Fibroblast of mammary gland (primary cell): ENCODE results near the gene ATP2B3.

Experiments
- DNase-seq: peaks from one replicate; pipeline ENCODE4 v3.0.0-alpha.2; 2010; ENCODE audit warnings: low read depth
- H3K4me3 ChIP-seq: 2 replicates; pipeline ENCODE4 v1.5.1; 2011; ENCODE audit warnings: low read depth, mild to moderate bottlenecking, low read length, moderate library complexity; ENCODE audit not compliant: control insufficient read depth
- TF ChIP-seq, protein P1 (sequence below): conservative IDR thresholded peaks from 2 replicates; pipeline ENCODE4 v1.5.1; 2011; ENCODE audit warnings: low read depth, low read length, inconsistent platforms; ENCODE audit not compliant: control insufficient read depth, insufficient read depth

ATP2B3 gene

DNA sequence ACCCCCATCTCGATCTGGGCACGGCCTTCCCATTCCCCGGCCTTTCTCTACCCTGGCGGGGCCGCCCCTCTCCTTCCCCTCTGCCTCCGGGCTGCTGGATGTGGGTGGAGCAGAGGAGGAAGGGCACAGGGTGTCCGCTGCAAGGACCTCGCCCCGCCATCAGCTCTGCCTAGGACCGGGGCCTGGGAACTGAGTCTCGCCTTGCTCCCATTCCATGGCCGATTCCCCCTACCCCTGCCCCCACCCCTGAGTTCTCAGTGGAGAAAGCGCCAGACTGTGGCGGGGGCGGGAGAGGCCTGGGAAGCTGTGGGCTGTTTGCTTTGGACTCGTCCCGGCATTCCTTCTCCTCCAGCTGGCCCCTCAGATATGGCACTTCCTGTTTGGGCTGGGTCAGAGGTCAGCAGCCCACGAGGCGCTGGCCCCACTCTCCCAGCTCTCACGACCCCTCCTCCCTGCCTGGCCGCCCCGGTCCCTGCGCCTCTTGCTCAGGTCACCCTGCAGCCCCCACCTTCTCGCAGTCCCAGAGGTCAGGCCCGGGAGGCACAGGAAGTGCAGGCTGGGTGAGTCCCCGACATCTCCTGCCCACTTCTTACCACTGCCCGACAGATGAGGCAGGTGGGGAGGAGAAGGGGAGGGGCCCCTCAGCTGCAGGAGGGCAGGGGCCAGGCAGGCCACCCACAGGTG is 29.1 kb upstream of the ATP2B3 start:
- H3K4me3 ChIP-seq: no peak overlapping the region
- TF ChIP-seq, protein P1, sequence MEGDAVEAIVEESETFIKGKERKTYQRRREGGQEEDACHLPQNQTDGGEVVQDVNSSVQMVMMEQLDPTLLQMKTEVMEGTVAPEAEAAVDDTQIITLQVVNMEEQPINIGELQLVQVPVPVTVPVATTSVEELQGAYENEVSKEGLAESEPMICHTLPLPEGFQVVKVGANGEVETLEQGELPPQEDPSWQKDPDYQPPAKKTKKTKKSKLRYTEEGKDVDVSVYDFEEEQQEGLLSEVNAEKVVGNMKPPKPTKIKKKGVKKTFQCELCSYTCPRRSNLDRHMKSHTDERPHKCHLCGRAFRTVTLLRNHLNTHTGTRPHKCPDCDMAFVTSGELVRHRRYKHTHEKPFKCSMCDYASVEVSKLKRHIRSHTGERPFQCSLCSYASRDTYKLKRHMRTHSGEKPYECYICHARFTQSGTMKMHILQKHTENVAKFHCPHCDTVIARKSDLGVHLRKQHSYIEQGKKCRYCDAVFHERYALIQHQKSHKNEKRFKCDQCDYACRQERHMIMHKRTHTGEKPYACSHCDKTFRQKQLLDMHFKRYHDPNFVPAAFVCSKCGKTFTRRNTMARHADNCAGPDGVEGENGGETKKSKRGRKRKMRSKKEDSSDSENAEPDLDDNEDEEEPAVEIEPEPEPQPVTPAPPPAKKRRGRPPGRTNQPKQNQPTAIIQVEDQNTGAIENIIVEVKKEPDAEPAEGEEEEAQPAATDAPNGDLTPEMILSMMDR: no peak
- DNase-seq: no peak

DNA sequence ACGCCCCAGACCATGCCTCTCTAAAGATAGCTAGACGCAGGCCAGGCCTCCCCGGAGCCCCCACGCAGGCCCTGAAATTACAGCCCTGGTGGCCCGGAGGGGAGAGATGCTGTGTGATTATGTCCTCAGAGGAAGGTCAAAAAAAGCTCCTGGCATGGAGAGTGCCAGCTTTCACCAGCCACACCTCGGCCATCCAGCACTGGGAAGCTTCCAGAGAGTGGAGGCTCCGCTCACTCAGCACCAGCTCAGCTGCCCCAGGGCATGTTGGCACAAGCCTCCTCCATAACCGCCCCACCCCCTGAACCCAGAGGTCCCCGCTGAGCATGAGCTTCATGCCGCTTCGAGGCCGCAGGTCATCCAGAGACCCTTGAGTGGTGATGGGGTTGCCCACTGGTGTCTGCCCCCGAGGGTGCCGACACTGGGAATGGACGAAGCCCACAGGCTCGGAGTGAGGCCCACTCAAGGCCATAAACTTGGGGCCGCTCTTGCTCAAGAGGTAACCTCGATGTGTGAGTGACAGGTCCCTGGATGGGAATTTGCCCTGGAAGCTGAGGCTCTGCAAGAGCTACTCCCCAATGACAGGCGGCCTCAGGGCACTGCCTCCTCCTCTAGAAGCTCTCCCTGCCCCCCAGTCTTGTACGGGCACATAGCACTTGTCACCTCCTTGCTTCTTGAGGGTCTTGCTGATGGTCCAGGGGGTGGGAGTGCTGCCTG is 27.1 kb upstream of the ATP2B3 start:
- TF ChIP-seq, protein P1: no peak
- H3K4me3 ChIP-seq: no peak overlapping the region
- no peak for DNase-seq

DNA sequence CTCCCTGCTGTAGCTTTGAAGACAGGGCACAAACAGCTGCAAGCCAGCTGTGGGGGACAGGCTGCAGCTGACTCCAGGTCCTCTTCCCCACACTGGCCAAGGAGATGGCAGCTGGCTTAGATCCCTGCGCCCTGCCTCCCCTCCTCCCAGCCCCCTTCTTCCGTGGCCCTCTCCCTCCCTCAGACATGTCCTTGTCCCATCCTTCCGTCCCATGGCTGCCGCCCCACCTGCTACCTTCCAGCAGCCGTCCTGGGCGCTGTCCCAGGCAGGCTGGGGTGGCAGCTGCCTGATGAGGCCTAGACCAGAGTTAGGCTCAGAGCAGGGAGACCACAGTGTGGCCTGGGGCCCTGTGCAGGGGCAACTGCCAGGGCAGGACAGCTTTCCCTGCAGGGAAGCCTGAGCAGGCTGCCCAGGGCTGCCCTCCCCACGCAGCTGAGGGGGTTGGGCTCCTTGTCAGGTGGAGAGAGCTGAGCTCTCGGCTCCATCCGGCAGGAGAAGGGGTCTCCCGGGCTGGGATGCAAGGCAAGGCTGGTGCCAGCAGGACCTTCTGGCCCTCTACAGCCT is 26.0 kb upstream of the ATP2B3 start:
- DNase-seq: no peak
- TF ChIP-seq, protein P1: no peak
- no peak overlapping the region for H3K4me3 ChIP-seq

DNA sequence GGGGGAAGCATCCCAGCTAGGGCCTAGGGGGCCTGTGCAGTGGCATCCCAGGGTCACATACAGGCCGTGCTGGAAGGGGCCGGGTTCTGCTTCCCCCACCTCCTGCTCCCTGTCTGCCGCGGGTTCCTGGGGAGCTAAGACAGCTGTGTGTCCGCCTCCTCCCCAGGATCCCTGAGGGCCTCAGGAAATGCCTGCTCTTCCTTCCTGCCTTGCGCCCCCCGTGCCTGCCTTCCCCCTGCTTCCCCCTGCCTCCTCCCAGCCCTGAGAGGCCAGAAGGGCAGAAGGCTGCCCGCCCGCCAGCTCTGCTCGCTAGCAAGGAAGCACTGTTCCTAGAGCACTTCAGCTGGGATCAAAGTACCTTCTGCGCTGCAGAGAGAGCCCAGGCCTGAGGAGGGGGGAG is 25.5 kb upstream of the ATP2B3 start:
- TF ChIP-seq, protein P1: no peak
- no peak for DNase-seq
- H3K4me3 ChIP-seq: no peak overlapping the region

DNA sequence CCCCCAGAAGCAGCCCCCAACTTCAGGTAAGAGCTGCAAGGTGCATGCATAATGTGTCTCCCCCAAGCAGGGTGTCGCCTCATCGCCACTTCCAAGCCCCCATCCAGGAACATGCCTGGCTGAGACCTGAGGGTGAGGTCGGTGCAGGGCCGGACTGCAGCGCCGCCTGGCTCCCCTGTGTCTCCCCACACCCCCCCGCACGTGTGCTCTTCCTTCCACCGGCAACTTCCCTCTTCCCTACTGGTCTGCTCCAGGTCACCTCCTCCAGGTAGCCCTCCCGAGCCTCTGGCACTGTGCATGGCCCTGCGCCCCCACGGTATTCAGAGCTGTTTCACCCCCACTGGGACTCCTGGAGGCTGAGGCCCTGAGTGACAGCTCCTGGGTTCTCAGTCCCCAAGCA is 24.9 kb upstream of the ATP2B3 start:
- DNase-seq: no peak
- TF ChIP-seq, protein P1: no peak

DNA sequence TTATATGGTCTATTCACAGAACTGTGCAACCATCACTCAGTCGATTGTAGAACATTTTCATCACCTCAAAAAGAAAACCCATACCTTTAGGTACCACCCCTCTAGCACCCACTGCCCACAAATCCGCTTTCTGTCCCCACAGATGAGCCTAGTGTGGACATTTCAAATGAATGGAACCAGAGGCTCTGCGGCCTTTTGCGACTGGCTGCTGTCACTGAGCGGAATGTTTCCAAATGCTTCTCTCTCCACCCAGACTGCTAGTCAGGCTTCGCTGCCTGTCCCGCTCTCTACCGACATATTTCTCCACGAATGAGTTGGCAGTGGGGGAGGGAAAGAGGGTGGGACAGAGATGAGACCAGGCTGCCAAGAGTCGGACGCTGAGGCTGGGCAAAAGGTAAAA is 24.4 kb upstream of the ATP2B3 start:
- TF ChIP-seq, protein P1: no peak

More for the DNA sequence above, 24.9 kb upstream of the ATP2B3 start:
- no peak overlapping the region for H3K4me3 ChIP-seq

More for the DNA sequence above, 24.4 kb upstream of the ATP2B3 start:
- DNase-seq: no peak
- H3K4me3 ChIP-seq: no peak overlapping the region
